Activated CD4-positive, alpha-beta T cell treated with anti-CD3 and anti-CD28 coated beads for 4 hours (primary cell): ENCODE data around the gene RNF224.
"Not testable (repeated sequence)": the region's sequence is repeated elsewhere in the genome, so short reads cannot be mapped to it uniquely, and the experiment has no call there.

Experiments used
- DNase-seq, 2 donors: peaks; one replicate each; pipeline ENCODE4 v3.0.0-alpha.2; 2020

The RNF224 gene

GRCh38 chr9:137255448-137256114, 28.3 kb downstream of the RNF224 start:
- DNase-seq = peak in 1 of 2 donors; percentile 28

- no peak for DNase-seq
Observed at GRCh38 chr9:137256362-137256761, 29.1 kb downstream of the RNF224 start.

GRCh38 chr9:137256856-137257255, 29.6 kb downstream of the RNF224 start:
- DNase-seq = no peak

- DNase-seq = not testable (repeated sequence)
Observed at GRCh38 chr9:137262173-137262908, 35.0 kb downstream of the RNF224 start.

GRCh38 chr9:137262909-137263285, 35.6 kb downstream of the RNF224 start:
- no peak for DNase-seq

GRCh38 chr9:137263506-137263905, 36.2 kb downstream of the RNF224 start:
- no peak for DNase-seq

- no peak for DNase-seq
Observed at GRCh38 chr9:137264067-137264466, 36.8 kb downstream of the RNF224 start.

GRCh38 chr9:137265496-137266161, 38.3 kb downstream of the RNF224 start:
- no peak for DNase-seq

GRCh38 chr9:137266162-137266527, 38.8 kb downstream of the RNF224 start:
- DNase-seq = no peak

- no peak for DNase-seq
Observed at GRCh38 chr9:137266585-137267453, 39.5 kb downstream of the RNF224 start.

GRCh38 chr9:137267933-137268355, 40.6 kb downstream of the RNF224 start:
- DNase-seq = no peak

GRCh38 chr9:137268538-137269201, 41.4 kb downstream of the RNF224 start:
- no peak for DNase-seq

- no peak for DNase-seq
Observed at GRCh38 chr9:137269231-137269772, 42.0 kb downstream of the RNF224 start.

GRCh38 chr9:137270929-137271695, 43.8 kb downstream of the RNF224 start:
- DNase-seq = no peak

- DNase-seq = no peak
Observed at GRCh38 chr9:137271696-137272076, 44.4 kb downstream of the RNF224 start.

- DNase-seq = no peak
Observed at GRCh38 chr9:137272241-137273094, 45.2 kb downstream of the RNF224 start.

GRCh38 chr9:137273095-137273490, 45.8 kb downstream of the RNF224 start:
- DNase-seq = no peak

- no peak for DNase-seq
Observed at GRCh38 chr9:137273611-137274320, 46.5 kb downstream of the RNF224 start.

GRCh38 chr9:137275203-137275587, 47.9 kb downstream of the RNF224 start:
- DNase-seq = no peak
